Transverse colon (tissue), 4 donors: ENCODE results near the gene TMEM87A. TPM values are rescaled to one million over a fixed set of nuclear protein-coding genes. Genes with fewer than 3 reads are reported as not detected.
"Not testable (repeated sequence)": the region's sequence is repeated elsewhere in the genome, so short reads cannot be mapped to it uniquely, and the experiment has no call there.

ENCODE experiments used
- DNase-seq: peaks from one replicate; pipeline ENCODE4 v3.0.0-alpha.2; 2019
- H3K27ac ChIP-seq, 4 donors: fragments of 200-600 bp; sonication (generic); 2 replicates each; pipeline ENCODE4 v1.5.1; 2016 to 2018; ENCODE audit warnings: inconsistent platforms in 4 of 4
- H3K27me3 ChIP-seq: fragments of 200-600 bp; sonication (generic); 2 replicates; pipeline ENCODE4 v1.5.1; 2017; ENCODE audit warnings: inconsistent platforms
- H3K36me3 ChIP-seq, 4 donors: fragments of 200-600 bp; sonication (generic); 2 replicates each; pipeline ENCODE4 v1.5.1; 2017 to 2019; ENCODE audit warnings: inconsistent platforms in 4 of 4
- H3K4me1 ChIP-seq, 4 donors: fragments of 200-600 bp; sonication (generic); 2 replicates each; pipeline ENCODE4 v1.5.1; 2017 to 2020; ENCODE audit warnings: inconsistent platforms in 4 of 4
- H3K4me3 ChIP-seq, 4 donors: fragments of 200-600 bp; sonication (generic); 1 replicate in 1 of 4; 2 replicates in 3 of 4; pipeline versions ENCODE4 v1.5.1 to v1.6.1; 2017 to 2019; ENCODE audit warnings: inconsistent platforms in 4 of 4
- H3K9me3 ChIP-seq, 2 donors: fragments of 200-600 bp; sonication (generic); 2 replicates each; pipeline ENCODE4 v1.5.1; 2017 to 2019; ENCODE audit warnings: inconsistent platforms in 2 of 2
- CTCF ChIP-seq, 5 experiments: fragments of 200-600 bp in 3 of 5; fragments of 450-650 bp in 2 of 5; sonication (generic) in 3 of 5; IDR thresholded peaks; 1 replicate in 2 of 5; 2 replicates in 3 of 5; pipeline ENCODE4 v1.5.1; 2016 to 2017; ENCODE audit warnings: antibody characterized with exemption in 5 of 5, inconsistent platforms in 3 of 5, mild to moderate bottlenecking in 2 of 5, moderate library complexity in 1 of 5
- EP300 ChIP-seq: sonication (generic); formaldehyde crosslinking; IDR thresholded peaks from one replicate; pipeline ENCODE4 v1.6.1; 2017; ENCODE audit warnings: antibody characterized with exemption, low read depth
- POLR2A ChIP-seq: fragments of 450-650 bp; IDR thresholded peaks from one replicate; pipeline ENCODE4 v1.6.1; 2016; ENCODE audit warnings: antibody characterized with exemption, mild to moderate bottlenecking, moderate library complexity
- POLR2AphosphoS5 ChIP-seq, 3 donors: sonication (generic); formaldehyde crosslinking; IDR thresholded peaks; one replicate each; pipeline ENCODE4 v1.6.1; 2016; ENCODE audit warnings: antibody characterized with exemption in 3 of 3
- WGBS, 2 donors: methylation state at CpG; one replicate each; pipeline ENCODE4 v1.1.5; 2018; ENCODE audit warnings: low coverage in 1 of 2; 5-methylcytosine and 5-hydroxymethylcytosine counted together
- in situ Hi-C, 4 donors: fragments of 200-750 bp; cut with MboI; loops; one replicate each; pipeline versions ENCODE4 v1.15.0 to v1.15.1; 2017; ENCODE audit warnings: low sequenced_read_pairs in 3 of 4, low pct_ligation_motif_present in 1 of 4, low pct_unique_long_range_greater_than_20kb in 1 of 4
- intact Hi-C: fragments of 100-400 bp; cut with DNase I; formaldehyde crosslinking; loops from one replicate; pipeline ENCODE4 v1.15.1; 2023; ENCODE audit warnings: low total_unique reads
- total RNA-seq, 4 donors: library from RNA; depleted of rRNA; stranded (reverse); fragments of >200 nt; gene quantifications; one replicate each; pipeline ENCODE4 v1.1.0, GENCODE V29; 2016

TMEM87A gene
- total RNA-seq = 100 to 1,000 TPM in 3 of 4 donors, 10 to 100 TPM in 1; 93.1 to 110 (median 107) TPM

- intact Hi-C loops = no loop called here
- WGBS, 2 donors = 0 to 1% methylated on average over 2 to 49 of the region's 52 CpGs
These were observed at the start of gene TMEM87A, which contains the start of gene GANC for GRCh38 chr15:42272939-42273899. Gene TMEM87A, minus strand, starts transcription at chr15:42273433. Its CDS starts 35 bp downstream, at chr15:42273398. Gene GANC, plus strand, starts transcription at chr15:42273201. Its CDS starts 1,281 bp downstream, at chr15:42274482.

GRCh38 chr15:42319206-42319605 is 46.0 kb upstream of the TMEM87A start:
- no peak for DNase-seq
- H3K9me3 ChIP-seq = no peaks in the 10 kb centered on the region
- WGBS, 2 donors = 100% methylated on average over 2 of the region's 2 CpGs; no CpG with 5 or more reads in 1 of the 2 donors
- no peak overlapping the region for H3K27ac ChIP-seq
- in situ Hi-C loops (no loop called here), intact Hi-C loops (no loop called here)
- no peaks in the 10 kb centered on the region for H3K4me1 ChIP-seq
- TF ChIP-seq POLR2A = no peak
- TF ChIP-seq POLR2AphosphoS5 (IDR thresholded peaks at IDR 0.05) = no peak
- no peak for TF ChIP-seq EP300
- no peak for TF ChIP-seq CTCF (IDR thresholded peaks at IDR 0.05)
- no peak overlapping the region for H3K4me3 ChIP-seq
- H3K36me3 ChIP-seq = peaks cover 0 to 20% (median 2%) of the 10 kb centered on the region in 4 donors
- no peaks in the 10 kb centered on the region for H3K27me3 ChIP-seq

More at GRCh38 chr15:42272939-42273899, at the start of gene TMEM87A, which contains the start of gene GANC:
- DNase-seq = peak; percentile 98
- TF ChIP-seq POLR2AphosphoS5 (IDR thresholded peaks at IDR 0.05) (peak; percentile 90 to 96 (median 95)), CTCF (IDR thresholded peaks at IDR 0.05) (no peak), EP300 (no peak), POLR2A (peak; percentile 93)
- Histone ChIP-seq H3K27ac (peak within 1 kb of the TSS; percentile 97 to 99 (median 98)), H3K4me1 (peaks cover 18 to 63% (median 51%) of the 10 kb centered on the region in 4 donors), H3K27me3 (no peaks in the 10 kb centered on the region), H3K4me3 (peak within 1 kb of the TSS; percentile 58 to 79 (median 70)), H3K36me3 (peaks cover 0 to 5% (median 0%) of the 10 kb centered on the region in 4 donors), H3K9me3 (no peaks in the 10 kb centered on the region)
- in situ Hi-C loops = no loop called here

GRCh38 chr15:42316282-42316805 is 43.1 kb upstream of the TMEM87A start:
- in situ Hi-C loops = not testable (repeated sequence)

GRCh38 chr15:42315521-42315920 is 42.3 kb upstream of the TMEM87A start:
- peaks cover 0 to 14% (median 7%) of the 10 kb centered on the region in 4 donors for H3K36me3 ChIP-seq
- 50 to 54% methylated on average over 1 of the region's 1 CpG for WGBS, 2 donors
- H3K27ac ChIP-seq = no peak overlapping the region
- H3K27me3 ChIP-seq = no peaks in the 10 kb centered on the region
- H3K4me1 ChIP-seq = no peaks in the 10 kb centered on the region
- no peak overlapping the region for H3K4me3 ChIP-seq
- H3K9me3 ChIP-seq = no peaks in the 10 kb centered on the region
- in situ Hi-C loops (no loop called here), intact Hi-C loops (no loop called here)
- TF ChIP-seq EP300 (no peak), POLR2AphosphoS5 (IDR thresholded peaks at IDR 0.05) (no peak), POLR2A (no peak), CTCF (IDR thresholded peaks at IDR 0.05) (no peak)
- no peak for DNase-seq

More at GRCh38 chr15:42316282-42316805, 43.1 kb upstream of the TMEM87A start:
- H3K27me3 ChIP-seq, H3K27ac ChIP-seq, H3K36me3 ChIP-seq, H3K4me1 ChIP-seq, intact Hi-C loops, H3K9me3 ChIP-seq, DNase-seq, H3K4me3 ChIP-seq: not testable (repeated sequence)
- 73 to 85% methylated on average over 9 to 11 of the region's 11 CpGs for WGBS, 2 donors
